ENCODE data around the gene CDA. TPM values are rescaled to one million over a fixed set of nuclear protein-coding genes. Genes with fewer than 3 reads are reported as not detected.

Gene CDA
- 0.98 and 7.1 TPM in 2 replicates for polyA plus RNA-seq

GRCh38 chr1:20588634-20589225 lies at the start of gene CDA:
TSS of gene CDA (plus strand) at chr1:20589097. CDS start at chr1:20589130, 33 bp downstream.

DNA sequence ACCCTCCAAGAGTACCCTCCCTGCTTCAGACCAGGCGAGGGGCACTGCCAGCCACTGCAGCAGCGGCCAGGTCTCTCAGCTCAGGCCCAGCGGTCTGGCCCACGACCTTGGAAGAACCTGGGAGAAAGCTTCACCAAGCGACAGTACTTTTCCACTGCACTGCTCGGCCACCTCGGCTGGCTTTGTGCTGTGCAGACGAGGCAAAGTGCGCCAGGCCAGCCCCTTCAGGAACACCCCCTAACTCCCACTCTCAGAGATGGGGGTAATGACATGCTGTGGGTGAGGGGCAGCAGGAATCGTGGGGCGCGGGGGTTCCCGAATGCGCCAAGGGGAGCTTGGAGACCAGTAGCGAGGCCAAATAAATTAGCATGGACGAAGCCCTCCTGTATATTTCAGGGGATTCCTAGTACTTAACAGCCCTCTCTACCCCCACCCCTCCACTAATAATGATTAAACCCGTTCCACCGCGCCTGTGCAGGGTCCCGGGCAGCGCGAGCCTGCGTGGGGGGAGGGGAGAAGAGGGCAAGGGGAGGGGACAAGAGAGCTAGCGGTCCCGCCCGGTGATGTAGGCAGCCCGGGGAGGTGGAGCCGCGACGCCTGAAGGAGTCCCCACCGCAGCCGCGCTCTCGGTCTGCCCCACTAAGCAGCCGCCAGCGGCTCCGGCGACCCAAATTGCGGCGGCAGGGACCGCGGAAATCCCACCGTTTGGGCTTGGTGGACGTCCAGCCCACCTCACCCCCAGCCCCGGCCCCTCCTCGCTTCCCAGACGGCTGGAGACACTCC lies 36.8 kb upstream of the CDA start, which contains the start of gene FAM43B:
Gene FAM43B (plus strand): TSS at position 629 of the 783 bp plus-strand sequence. CDS start 401 bp downstream, outside the sequence.

DNA sequence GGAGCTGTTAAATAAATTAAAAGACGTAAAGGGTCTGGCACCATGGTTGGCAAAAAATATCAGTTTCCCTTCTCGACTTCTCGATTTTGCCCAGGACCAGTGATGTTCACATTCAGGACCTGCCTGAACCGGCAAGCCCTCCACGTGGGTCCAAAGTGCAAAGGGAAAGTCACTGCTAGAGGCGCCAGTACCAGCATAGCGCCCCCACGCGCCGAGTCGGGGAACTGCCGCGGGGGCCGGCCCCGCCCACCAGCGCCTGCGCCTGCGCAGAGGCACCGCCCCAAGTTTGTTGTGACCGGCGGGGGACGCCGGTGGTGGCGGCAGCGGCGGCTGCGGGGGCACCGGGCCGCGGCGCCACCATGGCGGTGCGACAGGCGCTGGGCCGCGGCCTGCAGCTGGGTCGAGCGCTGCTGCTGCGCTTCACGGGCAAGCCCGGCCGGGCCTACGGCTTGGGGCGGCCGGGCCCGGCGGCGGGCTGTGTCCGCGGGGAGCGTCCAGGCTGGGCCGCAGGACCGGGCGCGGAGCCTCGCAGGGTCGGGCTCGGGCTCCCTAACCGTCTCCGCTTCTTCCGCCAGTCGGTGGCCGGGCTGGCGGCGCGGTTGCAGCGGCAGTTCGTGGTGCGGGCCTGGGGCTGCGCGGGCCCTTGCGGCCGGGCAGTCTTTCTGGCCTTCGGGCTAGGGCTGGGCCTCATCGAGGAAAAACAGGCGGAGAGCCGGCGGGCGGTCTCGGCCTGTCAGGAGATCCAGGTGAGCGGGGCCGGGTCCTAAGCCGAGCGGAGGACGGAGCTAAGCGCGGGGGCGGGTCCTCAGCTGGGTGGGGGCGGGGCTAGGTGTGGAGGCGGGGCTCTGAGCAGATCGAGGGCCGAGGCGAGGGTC lies 44.5 kb downstream of the CDA start, which contains the start of gene PINK1:
Gene PINK1 (plus strand): TSS at position 269 of the 875 bp plus-strand sequence. CDS start 91 bp downstream, at position 360.

DNA sequence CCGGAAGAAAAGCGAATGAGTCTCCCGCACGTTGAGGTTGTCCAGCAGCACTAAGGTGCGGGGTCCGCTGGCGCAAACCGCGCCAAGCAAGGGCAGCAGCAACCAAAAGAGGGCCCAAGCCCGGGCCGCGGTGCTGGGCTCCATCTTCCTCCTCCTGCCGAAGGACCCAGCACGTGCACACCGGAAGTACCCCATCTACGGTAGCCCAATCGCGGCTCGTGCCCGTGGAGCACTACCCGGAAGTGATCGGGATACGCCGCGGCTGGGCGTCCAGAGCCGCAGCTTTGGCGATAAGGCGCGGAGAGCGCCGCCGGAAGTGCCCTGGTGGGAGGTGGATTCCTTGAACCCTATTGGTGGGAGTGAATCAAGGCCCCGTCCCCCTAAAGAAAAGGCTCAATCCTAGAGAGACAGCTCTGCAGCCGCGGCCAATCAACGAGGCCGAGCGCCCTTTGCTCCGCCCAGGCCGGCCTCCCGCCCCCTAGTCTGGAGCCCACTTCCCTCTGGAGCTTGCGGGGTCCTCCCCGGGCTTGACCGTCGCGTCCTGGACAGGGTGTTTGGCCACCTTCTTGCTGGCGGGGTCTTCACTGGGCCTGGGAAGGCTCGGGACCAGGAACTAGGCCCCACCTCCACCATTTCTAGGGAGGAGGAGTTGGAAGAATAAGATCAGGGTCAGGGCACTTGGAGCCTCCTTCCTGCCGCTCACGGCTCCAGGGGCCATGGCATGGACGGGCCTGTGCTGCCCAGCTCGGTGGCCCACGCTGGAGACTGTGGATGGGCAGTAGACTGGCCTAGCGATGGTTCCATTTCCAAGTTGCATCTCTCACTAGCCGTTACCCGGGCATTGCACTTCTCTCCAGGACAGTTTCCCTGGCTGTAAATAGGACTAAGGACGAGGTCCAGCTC lies 72.6 kb downstream of the CDA start, which contains the start of gene DDOST:
Gene DDOST (minus strand): TSS at position 163 of the 903 bp plus-strand sequence. CDS start 19 bp downstream, at position 144.

Other genes starting within 250 kb of the CDA start
- 78.5 and 132 TPM in 2 replicates for gene CAMK2N1, start 102.9 kb upstream of the CDA start, polyA plus RNA-seq
- gene MUL1, start 80.9 kb upstream of the CDA start, polyA plus RNA-seq, result 7.5 and 12.0 TPM in 2 replicates
- 3.1 TPM in 1 of 2 replicates, not detected in the other for gene FAM43B, start 36.5 kb upstream of the CDA start, polyA plus RNA-seq
- gene PINK1, start 44.4 kb downstream of the CDA start, polyA plus RNA-seq, result 57.3 and 86.9 TPM in 2 replicates
- 63.0 and 67.5 TPM in 2 replicates for gene DDOST, start 72.3 kb downstream of the CDA start, polyA plus RNA-seq
- 1.6 and 8.3 TPM in 2 replicates for gene KIF17, start 128.9 kb downstream of the CDA start, polyA plus RNA-seq
- 0.07 and 4.9 TPM in 2 replicates for gene SH2D5, start 143.6 kb downstream of the CDA start, polyA plus RNA-seq
- 99.3 and 142 TPM in 2 replicates for gene HP1BP3, start 198.2 kb downstream of the CDA start, polyA plus RNA-seq